Hypothalamus (tissue), 51 donors: ENCODE results near the gene SLC46A3.
"Not testable (repeated sequence)": the region's sequence is repeated elsewhere in the genome, so short reads cannot be mapped to it uniquely, and the experiment has no call there.

ENCODE experiments used
- DNase-seq, 51 donors: peaks; one replicate each; lab custom pipeline; 2025; lab: John Stamatoyannopoulos, UW

Gene SLC46A3

DNA sequence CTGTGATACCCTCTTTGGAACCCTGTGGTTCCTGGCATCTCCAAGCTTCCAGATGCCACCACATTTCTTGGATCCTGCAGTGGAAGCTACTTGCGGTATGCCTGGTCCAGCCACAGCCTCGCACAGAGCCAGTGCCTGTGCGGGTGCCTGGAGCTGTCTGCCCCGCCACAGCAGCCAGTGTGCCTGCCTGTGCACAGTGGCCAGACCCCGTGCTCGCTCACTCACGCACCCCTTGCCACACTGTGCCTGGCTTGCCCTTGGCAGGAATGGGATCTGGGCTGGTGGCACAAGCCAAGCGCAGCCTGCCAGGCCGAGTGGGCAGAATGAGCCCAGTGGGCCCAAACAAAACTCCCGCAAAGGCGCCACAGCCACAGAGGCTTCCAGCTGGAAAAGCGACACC is 33.7 kb downstream of the SLC46A3 start:
- DNase-seq = no peak

DNA sequence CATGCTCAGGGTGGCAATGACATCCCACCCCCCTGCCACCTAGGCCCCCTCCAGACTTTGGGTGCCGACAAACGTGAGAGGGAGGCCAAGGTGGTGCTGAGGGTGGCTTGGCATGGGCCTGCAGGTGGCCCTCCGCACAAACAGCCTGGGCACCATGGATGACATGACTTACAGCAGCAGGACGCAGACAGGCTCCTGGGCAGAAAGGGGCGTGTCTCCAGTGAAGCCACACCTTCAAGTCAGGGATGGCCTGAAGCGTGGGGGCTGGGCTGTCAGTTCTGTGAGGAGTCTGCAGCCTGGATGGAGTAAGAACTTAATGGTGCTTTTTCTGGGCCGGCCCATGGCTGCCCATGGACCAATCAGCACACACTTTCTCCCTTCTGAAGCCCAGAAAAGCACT is 34.5 kb downstream of the SLC46A3 start:
- no peak for DNase-seq

DNA sequence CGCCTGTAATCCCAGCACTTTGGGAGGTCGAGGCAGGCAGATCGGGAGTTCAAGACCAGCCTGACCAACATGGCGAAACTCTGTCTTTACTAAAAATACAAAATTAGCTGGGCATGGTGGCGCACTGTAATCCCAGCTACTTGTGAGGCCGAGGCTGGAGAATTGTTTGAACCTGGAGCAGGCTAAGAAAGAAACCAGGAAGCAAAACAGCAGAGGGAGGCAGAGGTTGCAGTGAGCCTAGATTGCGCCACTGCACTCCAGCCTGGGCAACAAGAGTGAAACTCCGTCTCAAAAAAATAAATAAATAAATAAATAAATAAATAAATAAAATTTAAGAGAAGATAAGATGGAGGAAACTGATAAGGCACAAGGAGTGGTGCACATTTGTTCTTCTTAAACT is 35.6 kb downstream of the SLC46A3 start:
- not testable (repeated sequence) for DNase-seq

DNA sequence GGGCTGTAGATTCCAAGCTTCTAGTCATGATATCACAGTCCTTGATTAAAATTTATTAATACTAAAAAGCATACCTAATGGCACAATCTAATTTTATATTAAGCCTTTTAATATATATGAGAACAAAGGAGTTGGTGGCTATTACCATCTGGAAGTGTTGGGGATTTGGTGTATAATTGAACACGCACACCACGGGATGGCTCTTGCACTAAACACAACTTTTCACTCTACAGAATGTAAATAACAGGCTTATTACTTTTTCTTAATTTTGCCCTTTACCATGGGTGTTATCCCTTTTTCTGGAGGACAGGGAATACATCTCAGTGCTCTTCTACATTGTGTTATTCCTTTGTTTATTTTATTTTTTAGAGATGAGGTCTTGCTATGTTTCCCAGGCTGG is 38.2 kb downstream of the SLC46A3 start:
- DNase-seq = no peak

DNA sequence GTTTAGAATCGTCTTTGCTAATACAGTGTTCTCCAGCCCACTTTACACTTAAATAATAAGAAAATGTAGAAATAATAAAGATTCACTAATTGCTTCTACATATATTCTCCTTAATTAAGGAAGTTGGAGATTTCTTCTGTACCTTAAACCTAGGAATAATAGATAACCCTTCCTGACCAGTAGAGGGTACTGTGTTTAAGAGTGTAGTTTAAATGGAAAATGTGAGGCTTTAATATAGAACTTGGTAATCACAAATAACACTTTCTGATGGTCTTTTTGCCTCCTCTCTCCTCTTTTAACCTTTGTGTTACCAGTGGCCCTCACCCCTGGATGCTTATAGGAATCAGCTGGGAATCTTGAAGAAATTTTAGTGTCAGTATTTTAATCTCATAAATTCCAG is 39.1 kb downstream of the SLC46A3 start:
- no peak for DNase-seq

DNA sequence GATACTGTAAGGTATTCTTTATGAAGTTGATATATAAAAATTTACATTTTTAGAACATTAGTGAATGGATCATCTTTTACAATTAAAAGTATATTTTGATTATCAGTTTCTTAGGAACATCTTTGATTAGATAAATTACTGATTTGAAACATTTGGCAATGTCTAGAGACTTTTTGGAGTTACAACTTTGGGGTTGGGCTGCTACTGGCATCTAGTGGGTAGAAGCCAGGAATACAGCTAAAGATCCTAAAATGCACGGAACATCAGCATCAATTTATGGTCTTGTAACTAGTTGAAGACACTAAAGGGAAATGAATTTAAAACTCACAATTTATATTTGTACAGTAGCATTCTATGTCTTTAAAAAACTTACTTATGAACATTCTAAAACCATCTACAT is 40.0 kb downstream of the SLC46A3 start:
- no peak for DNase-seq

DNA sequence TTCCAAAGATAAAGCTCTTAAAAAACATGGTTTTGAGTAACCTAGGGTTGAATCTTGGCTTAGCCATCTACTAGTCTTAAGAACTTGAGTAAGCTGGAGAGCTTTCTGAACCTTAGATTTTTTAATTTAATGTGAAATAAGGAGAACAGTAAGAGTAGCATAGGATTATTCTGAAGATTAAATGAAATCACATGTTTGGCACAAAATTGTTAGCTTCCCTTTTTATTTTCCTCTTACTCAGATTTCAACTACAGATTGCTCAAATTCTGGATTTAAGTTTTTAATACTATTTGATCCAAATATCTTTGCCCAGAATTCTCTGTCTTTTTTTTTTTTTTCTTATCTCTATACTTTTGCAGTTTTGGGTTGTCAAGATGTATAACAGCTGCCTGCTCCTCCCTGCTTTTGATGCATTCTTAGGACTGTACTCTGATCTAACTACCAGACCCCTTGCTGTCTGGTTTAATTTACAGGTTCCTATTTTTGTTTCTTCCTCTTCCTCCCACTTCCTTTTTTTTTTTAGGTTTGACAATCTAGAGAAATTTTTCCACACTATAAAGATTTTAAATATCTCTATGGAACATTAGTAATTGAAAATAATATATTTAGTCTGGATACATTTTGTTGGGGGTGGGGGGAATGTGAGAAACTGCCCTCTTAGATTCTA is 47.5 kb downstream of the SLC46A3 start:
- DNase-seq = no peak

DNA sequence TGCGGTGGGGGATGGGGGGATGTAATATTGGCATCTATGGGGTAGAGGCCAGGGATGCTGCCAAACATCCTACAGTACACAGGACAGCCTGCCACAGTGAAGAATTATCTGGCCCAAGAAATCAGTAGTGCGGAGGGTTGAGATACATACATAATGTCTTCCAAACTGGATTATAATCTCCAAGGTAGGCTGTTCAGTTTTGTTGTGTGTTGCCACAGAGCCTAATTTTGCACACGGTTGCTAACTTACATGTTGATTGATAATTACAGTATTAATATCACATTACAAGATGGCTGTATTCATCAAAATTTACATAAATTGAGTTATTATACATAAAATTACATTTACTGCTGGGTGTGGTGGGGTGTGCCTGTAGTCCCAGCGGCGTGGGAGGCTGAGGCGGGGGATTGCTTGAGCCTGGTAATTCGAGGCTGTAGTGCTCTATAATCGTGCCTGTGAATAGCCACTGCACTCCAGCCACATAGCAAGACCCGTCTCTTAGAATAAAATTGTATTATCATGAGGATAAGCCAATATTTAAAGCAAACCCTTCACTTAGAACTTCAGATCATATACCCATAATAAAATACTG is 51.8 kb downstream of the SLC46A3 start:
- DNase-seq = no peak

DNA sequence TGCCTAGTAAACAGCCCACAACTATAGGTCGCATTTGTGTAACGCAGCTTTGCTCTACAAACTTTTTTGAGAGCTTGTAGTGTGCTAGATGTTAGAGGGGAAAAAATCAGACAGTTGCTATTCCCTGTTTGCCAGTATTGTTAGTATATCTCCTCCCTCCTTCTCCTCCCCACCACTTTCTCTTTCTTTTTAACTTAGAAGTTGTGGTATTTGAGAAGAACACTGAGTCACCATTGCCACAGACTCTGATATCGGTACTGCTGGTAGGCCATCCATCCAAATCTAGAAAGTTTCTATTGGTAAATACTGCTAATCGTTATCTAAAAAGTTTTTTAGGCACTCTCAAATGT is 59.2 kb downstream of the SLC46A3 start:
- no peak for DNase-seq

DNA sequence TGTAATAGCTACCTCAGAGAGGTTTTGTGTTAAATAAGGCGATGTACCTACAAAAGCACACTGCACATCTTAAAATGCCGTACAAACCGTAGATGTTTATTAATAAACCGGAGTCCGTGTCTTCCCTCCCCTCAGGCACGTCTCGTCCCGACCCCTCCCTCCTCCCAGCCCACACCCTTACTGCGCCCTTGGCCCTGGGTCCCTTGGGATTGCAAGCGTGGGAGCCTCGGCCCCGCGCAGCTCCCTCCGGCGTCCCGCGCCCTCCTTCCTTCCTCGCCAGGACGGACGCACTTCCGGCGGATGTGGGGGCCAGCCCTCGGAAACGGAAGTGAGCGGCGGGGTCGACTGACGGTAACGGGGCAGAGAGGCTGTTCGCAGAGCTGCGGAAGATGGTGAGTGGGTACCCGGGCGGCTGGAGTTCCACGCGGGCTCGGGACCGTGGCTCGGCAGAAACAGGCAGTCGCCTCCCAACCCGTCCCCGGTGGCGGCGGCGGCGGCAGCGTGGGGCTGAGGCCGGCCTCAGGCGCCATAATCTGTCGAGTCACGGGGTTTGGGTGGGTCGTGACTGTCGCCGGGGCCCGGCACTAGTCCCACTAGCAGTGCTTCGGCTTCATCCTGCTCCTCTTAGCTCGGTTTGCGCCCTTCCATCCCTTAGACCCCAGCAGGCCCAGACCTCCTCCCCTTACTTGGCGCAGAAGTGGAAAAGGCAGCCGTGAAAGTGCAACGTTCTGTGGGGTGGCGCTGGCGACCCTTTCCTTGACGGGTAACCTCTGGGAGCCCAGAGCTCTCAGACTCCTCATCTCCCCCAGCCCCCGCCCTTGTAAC is 59.8 kb downstream of the SLC46A3 start, which contains the start of gene POMP:
Gene POMP, plus strand, starts transcription at position 335 of the 825 bp plus-strand sequence. Its CDS starts 55 bp downstream, at position 390.
- peak; percentile 42 to 95 (median 88) for DNase-seq

DNA sequence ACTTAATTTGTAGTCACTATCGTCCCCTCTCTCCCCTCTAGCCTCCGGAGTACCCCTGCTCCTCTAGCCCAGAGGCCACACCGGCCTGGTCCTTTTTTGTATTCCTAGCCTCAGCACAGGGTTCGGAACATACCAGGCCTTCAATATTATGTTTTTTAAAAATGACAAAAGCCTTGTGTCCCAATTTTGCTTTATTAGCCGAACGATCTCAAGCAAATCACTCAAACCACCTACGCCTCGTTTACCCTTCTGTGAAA is 60.3 kb downstream of the SLC46A3 start:
- peak in 1 of 51 donors; percentile 3 for DNase-seq

DNA sequence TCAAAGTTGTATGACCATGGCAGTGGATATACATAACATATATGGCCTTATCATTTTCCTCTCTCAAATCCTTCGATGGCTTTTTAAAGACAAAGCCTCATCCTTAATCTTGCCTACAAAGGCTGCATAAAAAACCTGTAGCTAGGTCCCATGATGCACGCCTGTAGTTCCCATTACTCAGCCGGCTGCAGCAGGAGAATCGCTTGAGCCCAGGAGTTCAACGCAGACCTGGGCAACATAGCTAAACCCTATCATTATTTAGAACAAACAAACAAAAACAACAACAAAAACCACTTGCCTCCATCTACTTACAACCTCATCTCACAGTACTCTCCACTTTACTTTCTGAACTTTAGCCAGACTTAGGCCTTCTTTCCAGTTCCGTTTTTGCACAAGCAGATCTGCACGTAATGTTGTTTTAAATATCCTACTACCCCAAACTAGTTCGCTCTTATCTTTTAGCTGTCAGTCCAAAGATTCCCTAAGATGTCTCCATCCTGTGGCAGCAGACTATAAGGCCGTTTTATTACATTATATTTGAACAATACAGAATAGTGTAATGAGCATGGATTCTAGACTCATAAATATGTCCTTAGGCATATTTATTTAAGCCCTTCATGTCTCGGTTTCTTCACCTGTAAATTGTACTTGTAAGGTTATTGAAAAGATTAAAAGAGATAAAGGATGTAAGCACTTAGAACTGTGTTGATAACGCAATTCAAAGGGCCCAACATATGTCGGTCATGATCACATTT is 60.8 kb downstream of the SLC46A3 start:
- DNase-seq = peak in 1 of 51 donors; percentile 48

DNA sequence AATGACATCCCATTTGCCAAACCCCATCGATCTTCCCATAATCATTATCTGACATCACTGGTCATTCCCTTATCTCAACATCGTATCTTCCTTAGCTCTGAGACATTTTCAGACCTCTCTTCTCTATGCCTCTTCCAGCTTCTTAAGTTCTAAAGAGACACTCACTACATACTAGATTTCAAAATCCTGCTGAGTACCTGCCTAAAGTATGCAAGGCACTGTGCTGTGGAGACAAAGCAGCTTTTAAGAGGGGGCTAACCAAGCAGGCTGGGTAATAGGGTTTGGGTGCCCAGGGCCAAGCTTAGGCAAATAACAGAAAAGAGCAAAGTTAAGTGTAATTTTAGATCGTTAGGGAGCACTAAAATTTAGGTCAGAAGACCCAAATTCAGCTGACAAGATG is 63.2 kb downstream of the SLC46A3 start:
- no peak for DNase-seq

DNA sequence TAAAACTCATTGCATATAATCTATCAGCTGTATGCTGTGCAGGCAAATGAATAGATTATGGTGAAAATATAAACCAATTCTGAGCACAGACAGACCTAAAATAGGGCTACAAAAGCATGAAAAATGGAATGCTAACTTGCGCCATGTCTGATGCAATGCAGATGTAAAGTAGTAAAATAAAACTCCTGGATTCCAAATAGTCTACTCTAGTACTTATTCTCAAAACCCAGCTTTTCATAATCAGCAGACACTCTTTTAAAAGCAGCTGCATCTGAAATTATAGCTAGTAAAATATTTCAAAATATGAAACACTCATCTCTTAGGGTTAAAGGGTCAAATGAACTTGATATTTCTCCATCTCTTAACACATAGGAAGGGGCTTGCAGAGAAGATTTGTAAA is 64.5 kb downstream of the SLC46A3 start:
- DNase-seq = no peak

DNA sequence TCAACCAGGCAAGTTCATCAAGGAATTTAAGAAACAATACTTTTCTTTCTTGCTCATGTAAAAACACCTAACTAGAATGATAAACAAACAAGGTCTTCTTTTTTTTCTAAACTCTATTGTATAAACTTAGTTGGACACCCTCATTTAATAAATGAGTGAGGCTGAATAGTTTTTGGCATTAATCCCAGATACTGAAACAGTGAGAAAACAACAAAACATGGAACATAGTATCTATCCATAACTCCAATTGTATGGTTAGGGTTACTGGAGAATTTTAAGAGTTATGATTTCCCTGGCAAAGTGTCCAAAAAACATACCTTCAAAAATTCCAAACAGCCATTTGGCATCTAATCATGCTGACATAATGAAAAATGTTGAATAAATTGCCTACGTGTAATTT is 65.7 kb downstream of the SLC46A3 start:
- no peak for DNase-seq

DNA sequence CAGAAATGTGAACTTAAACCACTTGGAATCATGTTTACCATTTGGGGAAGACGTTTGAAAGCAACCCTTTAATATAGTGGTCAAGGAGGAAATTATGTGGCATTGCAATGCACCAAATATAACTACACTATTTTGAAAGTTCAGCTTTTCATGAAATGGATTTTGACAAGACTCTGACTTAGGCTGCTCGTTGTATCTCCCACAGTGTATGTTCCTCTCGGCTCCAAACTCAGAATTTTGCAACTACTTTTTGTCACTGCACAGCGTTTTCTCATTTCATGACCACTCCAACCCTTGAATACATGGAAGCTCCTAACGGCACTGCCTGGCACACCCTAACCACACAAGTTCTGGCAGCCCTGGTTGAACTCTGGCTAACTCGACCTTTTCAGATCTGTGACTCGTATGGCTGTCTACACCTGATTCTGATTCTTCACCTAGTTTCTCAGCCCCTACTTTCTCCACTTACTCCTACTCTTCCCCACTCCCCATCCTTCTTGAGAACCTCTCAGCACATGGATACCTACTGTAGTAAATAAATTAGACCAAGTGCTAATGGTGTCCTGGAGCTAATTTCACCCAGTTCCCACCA is 66.9 kb downstream of the SLC46A3 start:
- peak in 1 of 51 donors; percentile 1 for DNase-seq

DNA sequence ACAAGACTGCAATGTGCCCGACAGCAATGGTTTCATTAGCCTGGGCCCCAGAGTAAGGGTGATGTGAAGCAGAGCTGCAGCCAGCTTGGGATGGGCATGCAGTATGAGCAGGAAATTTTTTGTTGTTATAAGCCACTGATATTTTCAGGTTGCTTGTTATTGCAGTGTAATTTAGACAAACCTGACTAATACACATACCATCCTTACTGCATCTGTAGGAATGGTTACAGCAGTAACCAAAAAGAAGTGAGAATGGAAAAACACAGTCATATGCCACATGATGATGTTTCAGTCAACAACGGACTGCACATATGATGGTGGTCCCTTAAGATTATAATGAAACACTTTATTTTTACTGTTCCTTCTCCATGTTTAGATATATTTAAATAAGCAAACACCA is 68.5 kb downstream of the SLC46A3 start:
- no peak for DNase-seq
